HL-60 (cell line): ENCODE data around the gene CYRIA.

ENCODE experiments used
- CTCF ChIP-seq: IDR thresholded peaks from one replicate; pipeline ENCODE4 v1.5.1; 2011; ENCODE audit warnings: low read length, control low read depth, inconsistent platforms; ENCODE audit not compliant: insufficient read depth
- GABPA ChIP-seq: IDR thresholded peaks from 2 replicates; pipeline ENCODE4 v1.6.1; 2012; ENCODE audit warnings: low read depth
- POLR2AphosphoS5 ChIP-seq: IDR thresholded peaks from 2 replicates; pipeline ENCODE4 v1.6.1; 2012; ENCODE audit warnings: low read depth
- SPI1 ChIP-seq: IDR thresholded peaks from 2 replicates; pipeline ENCODE4 v1.6.1; 2012; ENCODE audit warnings: low read depth, mild to moderate bottlenecking, borderline replicate concordance
- TF ChIP-seq, protein P1 (sequence below): IDR thresholded peaks from 2 replicates; pipeline ENCODE4 v1.6.1; 2012; ENCODE audit warnings: low read depth; ENCODE audit not compliant: insufficient replicate concordance

- TF ChIP-seq CTCF (no peak), POLR2AphosphoS5 (no peak), SPI1 (peak; percentile 46; the same call in 1 of the 2 replicates), GABPA (no peak)
- TF ChIP-seq, protein P1, sequence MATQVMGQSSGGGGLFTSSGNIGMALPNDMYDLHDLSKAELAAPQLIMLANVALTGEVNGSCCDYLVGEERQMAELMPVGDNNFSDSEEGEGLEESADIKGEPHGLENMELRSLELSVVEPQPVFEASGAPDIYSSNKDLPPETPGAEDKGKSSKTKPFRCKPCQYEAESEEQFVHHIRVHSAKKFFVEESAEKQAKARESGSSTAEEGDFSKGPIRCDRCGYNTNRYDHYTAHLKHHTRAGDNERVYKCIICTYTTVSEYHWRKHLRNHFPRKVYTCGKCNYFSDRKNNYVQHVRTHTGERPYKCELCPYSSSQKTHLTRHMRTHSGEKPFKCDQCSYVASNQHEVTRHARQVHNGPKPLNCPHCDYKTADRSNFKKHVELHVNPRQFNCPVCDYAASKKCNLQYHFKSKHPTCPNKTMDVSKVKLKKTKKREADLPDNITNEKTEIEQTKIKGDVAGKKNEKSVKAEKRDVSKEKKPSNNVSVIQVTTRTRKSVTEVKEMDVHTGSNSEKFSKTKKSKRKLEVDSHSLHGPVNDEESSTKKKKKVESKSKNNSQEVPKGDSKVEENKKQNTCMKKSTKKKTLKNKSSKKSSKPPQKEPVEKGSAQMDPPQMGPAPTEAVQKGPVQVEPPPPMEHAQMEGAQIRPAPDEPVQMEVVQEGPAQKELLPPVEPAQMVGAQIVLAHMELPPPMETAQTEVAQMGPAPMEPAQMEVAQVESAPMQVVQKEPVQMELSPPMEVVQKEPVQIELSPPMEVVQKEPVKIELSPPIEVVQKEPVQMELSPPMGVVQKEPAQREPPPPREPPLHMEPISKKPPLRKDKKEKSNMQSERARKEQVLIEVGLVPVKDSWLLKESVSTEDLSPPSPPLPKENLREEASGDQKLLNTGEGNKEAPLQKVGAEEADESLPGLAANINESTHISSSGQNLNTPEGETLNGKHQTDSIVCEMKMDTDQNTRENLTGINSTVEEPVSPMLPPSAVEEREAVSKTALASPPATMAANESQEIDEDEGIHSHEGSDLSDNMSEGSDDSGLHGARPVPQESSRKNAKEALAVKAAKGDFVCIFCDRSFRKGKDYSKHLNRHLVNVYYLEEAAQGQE, result no peak
These were observed 15.1 kb downstream of the CYRIA start for GRCh38 chr2:16650287-16651249.
